ENCODE measurements around the gene ZNF28.

GRCh38 chr19:52789440-52789839 lies 32.0 kb downstream of the ZNF28 start:
- TF ChIP-seq YY1 (IDR thresholded peaks at IDR 0.05; ENCODE audit: low read depth, low read length) (no peak), CTCF (IDR thresholded peaks at IDR 0.05 in 2 of 3, conservative IDR thresholded peaks at IDR 0.05 in 1 of 3; ENCODE audit: control insufficient read depth in 2 of 3, extremely low read depth in 1 of 3, insufficient read depth in 1 of 3, low read depth in 3 of 3, low read length in 3 of 3) (no peak), EZH2 (IDR thresholded peaks at IDR 0.05; ENCODE audit: borderline replicate concordance, control insufficient read depth, low read depth, low read length) (no peak), NKRF (conservative IDR thresholded peaks at IDR 0.05) (no peak), IRF5 (IDR thresholded peaks at IDR 0.05; ENCODE audit: borderline replicate concordance) (no peak), EP300 (IDR thresholded peaks at IDR 0.05; ENCODE audit: borderline replicate concordance in 1 of 2, control insufficient read depth in 1 of 2, low read depth in 2 of 2, low read length in 2 of 2) (no peak), POLR2AphosphoS5 (IDR thresholded peaks at IDR 0.05; ENCODE audit: low read length) (no peak), TCF12 (IDR thresholded peaks at IDR 0.05; ENCODE audit: low read depth, low read length) (no peak), POLR2A (IDR thresholded peaks at IDR 0.05; ENCODE audit: low read depth, low read length) (no peak), KAT2A (conservative IDR thresholded peaks at IDR 0.05; ENCODE audit: control insufficient read depth, low read depth, low read length) (no peak)
